Measurements from ENCODE around the gene NOA1.
"Not testable (repeated sequence)": the region's sequence is repeated elsewhere in the genome, so short reads cannot be mapped to it uniquely, and the experiment has no call there.

The NOA1 gene

GRCh38 chr4:56931924-56932323 is 45.5 kb downstream of the NOA1 start:
- in situ Hi-C loops (cut with HindIII; ENCODE audit: low pct_ligation_motif_present, low sequenced_read_pairs), result no loop called here

GRCh38 chr4:56930638-56931037 is 46.8 kb downstream of the NOA1 start:
- TF ChIP-seq CTCF (IDR thresholded peaks at IDR 0.05; ENCODE audit: low read depth, low read length, missing control alignments), result no peak
- DNase-seq, result no peak
- in situ Hi-C loops (cut with HindIII; ENCODE audit: low pct_ligation_motif_present, low sequenced_read_pairs), result no loop called here

More at GRCh38 chr4:56931924-56932323, 45.5 kb downstream of the NOA1 start:
- no peaks in the 10 kb centered on the region for H3K27me3 ChIP-seq (replicated peaks)
- TF ChIP-seq CTCF (IDR thresholded peaks at IDR 0.05; ENCODE audit: low read depth, low read length, missing control alignments), result no peak
- H3K27ac ChIP-seq, result no peak overlapping the region
- no peak for DNase-seq
- H3K36me3 ChIP-seq (replicated peaks), result peaks cover 23% of the 10 kb centered on the region
- H3K4me3 ChIP-seq (ENCODE audit: low read depth, low read length), result no peak overlapping the region

GRCh38 chr4:56927196-56927595 is 50.2 kb downstream of the NOA1 start:
- TF ChIP-seq CTCF (IDR thresholded peaks at IDR 0.05; ENCODE audit: low read depth, low read length, missing control alignments), result no peak
- H3K27ac ChIP-seq, result no peak overlapping the region
- H3K4me3 ChIP-seq (ENCODE audit: low read depth, low read length), result no peak overlapping the region
- H3K27me3 ChIP-seq (replicated peaks), result no peaks in the 10 kb centered on the region
- H3K36me3 ChIP-seq (replicated peaks), result peaks cover 29% of the 10 kb centered on the region
- DNase-seq, result no peak
- in situ Hi-C loops (cut with HindIII; ENCODE audit: low pct_ligation_motif_present, low sequenced_read_pairs), result no loop called here

More at GRCh38 chr4:56930638-56931037, 46.8 kb downstream of the NOA1 start:
- H3K27ac ChIP-seq, result no peak overlapping the region
- peaks cover 23% of the 10 kb centered on the region for H3K36me3 ChIP-seq (replicated peaks)
- no peak overlapping the region for H3K4me3 ChIP-seq (ENCODE audit: low read depth, low read length)
- H3K27me3 ChIP-seq (replicated peaks), result no peaks in the 10 kb centered on the region

- H3K36me3 ChIP-seq (replicated peaks); in situ Hi-C loops (cut with HindIII; ENCODE audit: low pct_ligation_motif_present, low sequenced_read_pairs): not testable (repeated sequence)
Observed at GRCh38 chr4:56914977-56915376, 62.4 kb downstream of the NOA1 start.

GRCh38 chr4:56914336-56914735 is 63.1 kb downstream of the NOA1 start:
- H3K27ac ChIP-seq, result no peak overlapping the region
- in situ Hi-C loops (cut with HindIII; ENCODE audit: low pct_ligation_motif_present, low sequenced_read_pairs), result no loop called here
- no peaks in the 10 kb centered on the region for H3K36me3 ChIP-seq (replicated peaks)
- no peak for TF ChIP-seq CTCF (IDR thresholded peaks at IDR 0.05; ENCODE audit: low read depth, low read length, missing control alignments)
- no peaks in the 10 kb centered on the region for H3K27me3 ChIP-seq (replicated peaks)
- no peak overlapping the region for H3K4me3 ChIP-seq (ENCODE audit: low read depth, low read length)
- DNase-seq, result no peak

More at GRCh38 chr4:56914977-56915376, 62.4 kb downstream of the NOA1 start:
- H3K4me3 ChIP-seq (ENCODE audit: low read depth, low read length); H3K27me3 ChIP-seq (replicated peaks); DNase-seq; H3K27ac ChIP-seq: not testable (repeated sequence)

All from brain microvascular endothelial cell (primary cell).